ENCODE data around the gene GNG13. TPM values are rescaled to one million over a fixed set of nuclear protein-coding genes. Genes with fewer than 3 reads are reported as not detected.

Gene GNG13
- total and polyA plus RNA-seq, 2 experiments from 2014 or later: 0.29 TPM; not detected in 1

GRCh38 chr16:827513-827912 is 27.0 kb upstream of the GNG13 start (continued):
- TF ChIP-seq STAT1 (IDR thresholded peaks at IDR 0.05; ENCODE audit: unreplicated experiment) (no peak), NANOG (IDR thresholded peaks at IDR 0.05; ENCODE audit: borderline replicate concordance) (no peak)

GRCh38 chr16:825341-826061 is 25.0 kb upstream of the GNG13 start:
- TF ChIP-seq EZH2 (IDR thresholded peaks at IDR 0.05; ENCODE audit: low read depth, unreplicated experiment) (no peak), ZNF331 (CRISPR knock-in tag; IDR thresholded peaks at IDR 0.05; ENCODE audit: low read depth) (no peak), CREB1 (CRISPR knock-in tag; IDR thresholded peaks at IDR 0.05; ENCODE audit: low read depth) (no peak), ZNF462 (CRISPR knock-in tag; IDR thresholded peaks at IDR 0.05) (no peak), EZH2phosphoT487 (IDR thresholded peaks at IDR 0.05; ENCODE audit: unreplicated experiment) (no peak), ZNF114 (CRISPR knock-in tag; IDR thresholded peaks at IDR 0.05) (no peak), STAT1 (IDR thresholded peaks at IDR 0.05; ENCODE audit: unreplicated experiment) (no peak), REST (IDR thresholded peaks at IDR 0.05; ENCODE audit: unreplicated experiment) (no peak), ETS1 (IDR thresholded peaks at IDR 0.05) (no peak)
- Histone ChIP-seq H2AFZ (no peak overlapping the region), H3K79me2 (replicated peaks; ENCODE audit: insufficient read depth) (no peaks in the 10 kb centered on the region), H3K27me3 (ENCODE audit: insufficient read depth) (no peaks in the 10 kb centered on the region), H3K9me2 (ENCODE audit: insufficient read depth) (no peaks in the 10 kb centered on the region), H3K4me1 (ENCODE audit: insufficient read depth) (no peaks in the 10 kb centered on the region), H3F3A (replicated peaks; ENCODE audit: low read depth) (no peaks in the 10 kb centered on the region), H3K36me3 (ENCODE audit: insufficient read depth) (no peaks in the 10 kb centered on the region), H3K4me3 (no peak overlapping the region), H3K27ac (ENCODE audit: low read depth) (no peak overlapping the region), H3K4me2 (no peak overlapping the region), H4K20me1 (replicated peaks; ENCODE audit: insufficient read depth) (no peaks in the 10 kb centered on the region)
- DNase-seq (ENCODE audit: low spot score) (no peak), ATAC-seq (no peak)
- H3K27ac Mint-ChIP-seq: no peak overlapping the region
- H3K27me3 Mint-ChIP-seq (ENCODE audit: insufficient read depth, low read depth, poor library complexity): peaks cover 9% of the 10 kb centered on the region
- H3K36me3 Mint-ChIP-seq (ENCODE audit: low read depth): no peaks in the 10 kb centered on the region
- H3K4me3 Mint-ChIP-seq: no peak overlapping the region
- no peaks in the 10 kb centered on the region; the same call in 1 of the 3 replicates for H3K4me1 Mint-ChIP-seq
- H3K9me3 Mint-ChIP-seq: no peaks in the 10 kb centered on the region
